ENCODE measurements around the gene TRA2B.

TRA2B gene

GRCh38 chr3:185943760-185944106 lies 5.9 kb upstream of the TRA2B start:
- WGBS, 2 donors (ENCODE audit: extremely low coverage in 2 of 2, insufficient read length in 2 of 2, insufficient replicate concordance in 1 of 2), result no CpG with 5 or more reads among the region's 3 CpGs
- no peak overlapping the region for H3K14ac ChIP-seq (ENCODE audit: low read length)
- H2BK120ac ChIP-seq (ENCODE audit: low read depth, low read length), result no peak overlapping the region
- no peak for DNase-seq (ENCODE audit: low spot score)
- peaks cover 0 to 2% of the 10 kb centered on the region in 2 donors for H3K4me1 ChIP-seq (ENCODE audit: control insufficient read depth in 2 of 2, insufficient read depth in 1 of 2, low read depth in 1 of 2, low read length in 2 of 2)
- H3K27ac ChIP-seq (replicated peaks; ENCODE audit: low read length), result no peak overlapping the region
- H3K4me2 ChIP-seq (ENCODE audit: insufficient read depth, low read length, poor library complexity, severe bottlenecking), result no peak overlapping the region
- H4K91ac ChIP-seq (ENCODE audit: low read depth, low read length, poor library complexity), result no peak overlapping the region
- H2AK5ac ChIP-seq (ENCODE audit: low read depth, low read length), result no peak overlapping the region
- H3K4me3 ChIP-seq (ENCODE audit: low read length in 2 of 2), result no peak overlapping the region
- H3K36me3 ChIP-seq (replicated peaks in 1 of 2; ENCODE audit: control insufficient read depth in 2 of 2, insufficient read depth in 2 of 2, low read length in 2 of 2), result no peaks in the 10 kb centered on the region
- H3K18ac ChIP-seq (ENCODE audit: low read length), result no peak overlapping the region
- no peak overlapping the region for H3K23ac ChIP-seq (ENCODE audit: low read depth, low read length, poor library complexity)
- H3K79me1 ChIP-seq (ENCODE audit: low read depth, low read length), result no peaks in the 10 kb centered on the region
- no peak overlapping the region for H2BK12ac ChIP-seq (ENCODE audit: low read length)
- H3K27me3 ChIP-seq (ENCODE audit: control insufficient read depth in 3 of 3, insufficient read depth in 3 of 3, low read depth in 1 of 3, low read length in 3 of 3), result peaks cover 0 to 6% (median 0%) of the 10 kb centered on the region in 3 experiments
- H2BK15ac ChIP-seq (ENCODE audit: low read length), result no peak overlapping the region
- H3K9me3 ChIP-seq (replicated peaks in 1 of 2; ENCODE audit: control insufficient read depth in 2 of 2, insufficient read depth in 1 of 2, low read depth in 1 of 2, low read length in 2 of 2), result no peaks in the 10 kb centered on the region
- H3K9ac ChIP-seq (ENCODE audit: low read depth, low read length, poor library complexity), result no peak overlapping the region
- H2BK5ac ChIP-seq (ENCODE audit: low read length), result no peak overlapping the region
- H4K8ac ChIP-seq (ENCODE audit: low read depth, low read length), result no peak overlapping the region
- H2AFZ ChIP-seq (ENCODE audit: low read length), result peak overlapping the region; percentile 82
- H3K4ac ChIP-seq (ENCODE audit: low read length), result no peak overlapping the region

GRCh38 chr3:185942907-185943759 lies 5.3 kb upstream of the TRA2B start:
- Histone ChIP-seq H3K4me3 (ENCODE audit: low read length in 2 of 2) (no peak overlapping the region), H3K14ac (ENCODE audit: low read length) (no peak overlapping the region), H3K79me1 (ENCODE audit: low read depth, low read length) (no peaks in the 10 kb centered on the region), H3K27ac (replicated peaks; ENCODE audit: low read length) (no peak overlapping the region), H2AFZ (ENCODE audit: low read length) (peak overlapping the region; percentile 82), H3K4ac (ENCODE audit: low read length) (no peak overlapping the region), H4K8ac (ENCODE audit: low read depth, low read length) (no peak overlapping the region), H3K4me1 (ENCODE audit: control insufficient read depth in 2 of 2, insufficient read depth in 1 of 2, low read depth in 1 of 2, low read length in 2 of 2) (peaks cover 0 to 2% of the 10 kb centered on the region in 2 donors), H2AK5ac (ENCODE audit: low read depth, low read length) (no peak overlapping the region), H3K18ac (ENCODE audit: low read length) (no peak overlapping the region), H2BK12ac (ENCODE audit: low read length) (no peak overlapping the region), H2BK5ac (ENCODE audit: low read length) (no peak overlapping the region), H3K4me2 (ENCODE audit: insufficient read depth, low read length, poor library complexity, severe bottlenecking) (peak overlapping the region; percentile 19), H3K36me3 (replicated peaks in 1 of 2; ENCODE audit: control insufficient read depth in 2 of 2, insufficient read depth in 2 of 2, low read length in 2 of 2) (no peaks in the 10 kb centered on the region), H3K9me3 (replicated peaks in 1 of 2; ENCODE audit: control insufficient read depth in 2 of 2, insufficient read depth in 1 of 2, low read depth in 1 of 2, low read length in 2 of 2) (no peaks in the 10 kb centered on the region), H3K23ac (ENCODE audit: low read depth, low read length, poor library complexity) (no peak overlapping the region), H3K27me3 (ENCODE audit: control insufficient read depth in 3 of 3, insufficient read depth in 3 of 3, low read depth in 1 of 3, low read length in 3 of 3) (peaks cover 0 to 4% (median 0%) of the 10 kb centered on the region in 3 experiments), H4K91ac (ENCODE audit: low read depth, low read length, poor library complexity) (no peak overlapping the region), H3K9ac (ENCODE audit: low read depth, low read length, poor library complexity) (no peak overlapping the region), H2BK15ac (ENCODE audit: low read length) (no peak overlapping the region), H2BK120ac (ENCODE audit: low read depth, low read length) (no peak overlapping the region)
- DNase-seq (ENCODE audit: low spot score), result peak; percentile 80
- WGBS, 2 donors (ENCODE audit: extremely low coverage in 2 of 2, insufficient read length in 2 of 2, insufficient replicate concordance in 1 of 2), result no CpG with 5 or more reads among the region's 7 CpGs

DNA sequence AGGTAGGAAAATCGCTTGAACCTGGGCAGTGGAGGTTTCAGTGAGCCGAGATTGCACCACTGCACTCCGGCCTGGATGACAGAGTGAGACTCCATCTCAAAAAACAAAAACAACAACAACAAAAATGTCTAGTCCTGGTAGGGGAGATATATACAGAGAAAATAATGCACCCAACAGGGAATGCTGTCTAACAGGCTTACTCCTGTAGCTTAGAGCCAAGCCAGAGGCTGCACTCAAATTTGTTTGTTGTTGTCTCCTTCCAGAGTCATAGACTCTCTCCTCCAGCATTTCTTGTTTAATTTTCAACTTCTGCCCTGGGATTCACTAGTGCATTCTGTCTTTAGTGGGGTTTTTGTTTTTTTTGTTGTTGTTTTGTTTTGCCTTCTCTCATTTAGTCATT lies 4.6 kb upstream of the TRA2B start:
- Histone ChIP-seq H3K4me3 (ENCODE audit: low read length in 2 of 2) (no peak overlapping the region), H4K8ac (ENCODE audit: low read depth, low read length) (no peak overlapping the region), H2AK5ac (ENCODE audit: low read depth, low read length) (no peak overlapping the region), H3K14ac (ENCODE audit: low read length) (no peak overlapping the region), H3K27ac (replicated peaks; ENCODE audit: low read length) (no peak overlapping the region), H2BK12ac (ENCODE audit: low read length) (no peak overlapping the region), H3K9me3 (replicated peaks in 1 of 2; ENCODE audit: control insufficient read depth in 2 of 2, insufficient read depth in 1 of 2, low read depth in 1 of 2, low read length in 2 of 2) (peaks cover 0 to 2% of the 10 kb centered on the region in 2 donors), H2AFZ (ENCODE audit: low read length) (no peak overlapping the region), H4K91ac (ENCODE audit: low read depth, low read length, poor library complexity) (no peak overlapping the region), H2BK5ac (ENCODE audit: low read length) (no peak overlapping the region), H2BK120ac (ENCODE audit: low read depth, low read length) (no peak overlapping the region), H3K36me3 (replicated peaks in 1 of 2; ENCODE audit: control insufficient read depth in 2 of 2, insufficient read depth in 2 of 2, low read length in 2 of 2) (no peaks in the 10 kb centered on the region), H3K79me1 (ENCODE audit: low read depth, low read length) (peaks cover 3% of the 10 kb centered on the region), H3K4me1 (ENCODE audit: control insufficient read depth in 2 of 2, insufficient read depth in 1 of 2, low read depth in 1 of 2, low read length in 2 of 2) (peaks cover 0 to 2% of the 10 kb centered on the region in 2 donors), H3K4me2 (ENCODE audit: insufficient read depth, low read length, poor library complexity, severe bottlenecking) (no peak overlapping the region), H3K23ac (ENCODE audit: low read depth, low read length, poor library complexity) (no peak overlapping the region), H2BK15ac (ENCODE audit: low read length) (no peak overlapping the region), H3K27me3 (ENCODE audit: control insufficient read depth in 3 of 3, insufficient read depth in 3 of 3, low read depth in 1 of 3, low read length in 3 of 3) (no peaks in the 10 kb centered on the region), H3K9ac (ENCODE audit: low read depth, low read length, poor library complexity) (no peak overlapping the region), H3K4ac (ENCODE audit: low read length) (no peak overlapping the region), H3K18ac (ENCODE audit: low read length) (no peak overlapping the region)
- no CpG with 5 or more reads among the region's 3 CpGs for WGBS, 2 donors (ENCODE audit: extremely low coverage in 2 of 2, insufficient read length in 2 of 2, insufficient replicate concordance in 1 of 2)
- DNase-seq (ENCODE audit: low spot score), result no peak

GRCh38 chr3:185940951-185941350 lies 3.1 kb upstream of the TRA2B start:
- Histone ChIP-seq H3K14ac (ENCODE audit: low read length) (no peak overlapping the region), H4K91ac (ENCODE audit: low read depth, low read length, poor library complexity) (no peak overlapping the region), H3K4me3 (ENCODE audit: low read length in 2 of 2) (no peak overlapping the region), H4K8ac (ENCODE audit: low read depth, low read length) (no peak overlapping the region), H2BK15ac (ENCODE audit: low read length) (no peak overlapping the region), H2AK5ac (ENCODE audit: low read depth, low read length) (no peak overlapping the region), H3K4me2 (ENCODE audit: insufficient read depth, low read length, poor library complexity, severe bottlenecking) (no peak overlapping the region), H3K79me1 (ENCODE audit: low read depth, low read length) (peaks cover 4% of the 10 kb centered on the region), H2BK5ac (ENCODE audit: low read length) (no peak overlapping the region), H2BK12ac (ENCODE audit: low read length) (no peak overlapping the region), H3K4me1 (ENCODE audit: control insufficient read depth in 2 of 2, insufficient read depth in 1 of 2, low read depth in 1 of 2, low read length in 2 of 2) (peaks cover 0 to 2% of the 10 kb centered on the region in 2 donors), H3K23ac (ENCODE audit: low read depth, low read length, poor library complexity) (no peak overlapping the region), H3K9me3 (replicated peaks in 1 of 2; ENCODE audit: control insufficient read depth in 2 of 2, insufficient read depth in 1 of 2, low read depth in 1 of 2, low read length in 2 of 2) (peaks cover 0 to 2% of the 10 kb centered on the region in 2 donors), H3K27me3 (ENCODE audit: control insufficient read depth in 3 of 3, insufficient read depth in 3 of 3, low read depth in 1 of 3, low read length in 3 of 3) (no peaks in the 10 kb centered on the region), H2BK120ac (ENCODE audit: low read depth, low read length) (no peak overlapping the region), H3K36me3 (replicated peaks in 1 of 2; ENCODE audit: control insufficient read depth in 2 of 2, insufficient read depth in 2 of 2, low read length in 2 of 2) (peaks cover 0 to 8% of the 10 kb centered on the region in 2 donors), H2AFZ (ENCODE audit: low read length) (no peak overlapping the region), H3K27ac (replicated peaks; ENCODE audit: low read length) (no peak overlapping the region), H3K18ac (ENCODE audit: low read length) (no peak overlapping the region), H3K9ac (ENCODE audit: low read depth, low read length, poor library complexity) (no peak overlapping the region), H3K4ac (ENCODE audit: low read length) (no peak overlapping the region)
- DNase-seq (ENCODE audit: low spot score), result no peak
- no CpG with 5 or more reads among the region's 1 CpG for WGBS, 2 donors (ENCODE audit: extremely low coverage in 2 of 2, insufficient read length in 2 of 2, insufficient replicate concordance in 1 of 2)

Measured in neuronal stem cell (in vitro differentiated cells).